NCI-H2107 treated with DMSO at 0.1 percent for 48 hours (cell line): ENCODE data around the gene BPNT1.
"Not testable (repeated sequence)": the region's sequence is repeated elsewhere in the genome, so short reads cannot be mapped to it uniquely, and the experiment has no call there.

Experiments used
- DNase-seq: peaks from one replicate; lab custom pipeline; 2025; ENCODE audit not compliant: unreplicated experiment; lab: John Stamatoyannopoulos, UW

BPNT1 gene

GRCh38 chr1:220077887-220078286, 11.7 kb downstream of the BPNT1 start:
- no peak for DNase-seq

- no peak for DNase-seq
These were observed 12.5 kb downstream of the BPNT1 start for GRCh38 chr1:220076861-220077762.

GRCh38 chr1:220067269-220068204, 22.1 kb downstream of the BPNT1 start:
- DNase-seq = no peak

GRCh38 chr1:220062629-220063028, 27.0 kb downstream of the BPNT1 start:
- no peak for DNase-seq

- no peak for DNase-seq
These were observed 28.7 kb downstream of the BPNT1 start for GRCh38 chr1:220060876-220061275.

- no peak for DNase-seq
These were observed 33.2 kb downstream of the BPNT1 start for GRCh38 chr1:220056374-220056773.

GRCh38 chr1:220046052-220046930, 43.3 kb downstream of the BPNT1 start, which contains the start of gene EPRS1:
TSS of gene EPRS1 (minus strand) at chr1:220046505. CDS start at chr1:220046388, 117 bp downstream.
- peak; percentile 94 for DNase-seq

- no peak for DNase-seq
These were observed 44.1 kb downstream of the BPNT1 start for GRCh38 chr1:220045356-220046051.

- DNase-seq = no peak
These were observed 44.8 kb downstream of the BPNT1 start for GRCh38 chr1:220044678-220045355.

GRCh38 chr1:220043646-220044045, 45.9 kb downstream of the BPNT1 start:
- DNase-seq = no peak

- DNase-seq = no peak
These were observed 49.5 kb downstream of the BPNT1 start for GRCh38 chr1:220040028-220040596.

GRCh38 chr1:220038640-220039039, 50.9 kb downstream of the BPNT1 start:
- DNase-seq = no peak

- DNase-seq = not testable (repeated sequence)
These were observed 51.8 kb downstream of the BPNT1 start for GRCh38 chr1:220037810-220038209.

GRCh38 chr1:220032911-220033310, 56.7 kb downstream of the BPNT1 start:
- no peak for DNase-seq

GRCh38 chr1:220031287-220031686, 58.3 kb downstream of the BPNT1 start:
- DNase-seq = no peak

- DNase-seq = no peak
These were observed 61.2 kb downstream of the BPNT1 start for GRCh38 chr1:220028346-220028895.

- no peak for DNase-seq
These were observed 70.5 kb downstream of the BPNT1 start for GRCh38 chr1:220019071-220019470.

GRCh38 chr1:220013497-220013896, 76.1 kb downstream of the BPNT1 start:
- DNase-seq = no peak

- no peak for DNase-seq
These were observed 77.3 kb downstream of the BPNT1 start for GRCh38 chr1:220012259-220012658.
